ENCODE results near the gene STX18. TPM values are rescaled to one million over a fixed set of nuclear protein-coding genes. Genes with fewer than 3 reads are reported as not detected.
A peak's percentile ranks its signal among the peaks of the same experiment; 100 is the strongest.

STX18 gene
- total RNA-seq (10 to 100 TPM; 18.6 to 22.7 TPM), polyA plus RNA-seq (ENCODE audit: insufficient read length in 6 of 6) (10 to 100 TPM; 50.2 to 60.6 (median 54.3) TPM)
- long read RNA-seq, donor 1, transcript STX18-201 (11 exons, 2,138 nt): major isoform, 15 of 38 reads
- long read RNA-seq, donor 1, partial matches to known transcripts: 22 of 38 reads
- long read RNA-seq, donor 1, other reads (novel, unspliced or antisense): 0 of 38 reads
- long read RNA-seq, donor 2, transcript STX18-201 (11 exons, 2,138 nt): major isoform, 21 of 29 reads
- long read RNA-seq, donor 2, partial matches to known transcripts: 6 of 29 reads
- long read RNA-seq, donor 2, other reads (novel, unspliced or antisense): 0 of 29 reads
- long read RNA-seq, donor 3, transcript STX18-201 (11 exons, 2,138 nt): major isoform, 13 of 34 reads
- long read RNA-seq, donor 3, partial matches to known transcripts: 18 of 34 reads
- long read RNA-seq, donor 3, other reads (novel, unspliced or antisense): 0 of 34 reads
- long read RNA-seq, donor 4, transcript STX18-201 (11 exons, 2,138 nt): major isoform, 15 of 18 reads
- long read RNA-seq, donor 4, partial matches to known transcripts: 1 of 18 reads
- long read RNA-seq, donor 4, other reads (novel, unspliced or antisense): 2 of 18 reads
- long read RNA-seq, donor 5, transcript STX18-201 (11 exons, 2,138 nt): major isoform, 9 of 11 reads
- long read RNA-seq, donor 5, partial matches to known transcripts: 0 of 11 reads
- long read RNA-seq, donor 5, other reads (novel, unspliced or antisense): 0 of 11 reads
- long read RNA-seq, donor 6, transcript STX18-201 (11 exons, 2,138 nt): major isoform, 9 of 17 reads
- long read RNA-seq, donor 6, partial matches to known transcripts: 7 of 17 reads
- long read RNA-seq, donor 6, other reads (novel, unspliced or antisense): 0 of 17 reads
- long read RNA-seq, donor 7, transcript STX18-201 (11 exons, 2,138 nt): major isoform, 8 of 8 reads
- long read RNA-seq, donor 7, partial matches to known transcripts: 0 of 8 reads
- long read RNA-seq, donor 7, other reads (novel, unspliced or antisense): 0 of 8 reads
- long read RNA-seq, donor 8, transcript STX18-201 (11 exons, 2,138 nt): major isoform, 12 of 13 reads
- long read RNA-seq, donor 8, partial matches to known transcripts: 0 of 13 reads
- long read RNA-seq, donor 8, other reads (novel, unspliced or antisense): 0 of 13 reads
- long read RNA-seq, donor 9: 0 reads
- long read RNA-seq, donor 10, transcript STX18-201 (11 exons, 2,138 nt): major isoform, 13 of 16 reads
- long read RNA-seq, donor 10, partial matches to known transcripts: 3 of 16 reads
- long read RNA-seq, donor 10, other reads (novel, unspliced or antisense): 0 of 16 reads
- long read RNA-seq, donor 11, transcript STX18-201 (11 exons, 2,138 nt): major isoform, 8 of 21 reads
- long read RNA-seq, donor 11, partial matches to known transcripts: 11 of 21 reads
- long read RNA-seq, donor 11, other reads (novel, unspliced or antisense): 0 of 21 reads
- long read RNA-seq, donor 12, transcript STX18-201 (11 exons, 2,138 nt): major isoform, 15 of 22 reads
- long read RNA-seq, donor 12, partial matches to known transcripts: 6 of 22 reads
- long read RNA-seq, donor 12, other reads (novel, unspliced or antisense): 0 of 22 reads

- Histone ChIP-seq H3K27me3 (no peaks in the 10 kb centered on the region), H3K36me3 (no peaks in the 10 kb centered on the region), H3K9me3 (no peaks in the 10 kb centered on the region), H3K4me3 (peak within 1 kb of the TSS; percentile 84 to 96), H3K4me1 (peaks cover 17 to 28% of the 10 kb centered on the region in 2 donors), H3K27ac (peak within 1 kb of the TSS; percentile 80 to 87)
- peak; percentile 88 to 97 (median 90) for DNase-seq
- intact Hi-C loops (cut with DNase I): no loop called here
- no peak for TF ChIP-seq CTCF (IDR thresholded peaks at IDR 0.05)
- peak; percentile 99 for ATAC-seq
Measured at GRCh38 chr4:4541661-4542570, at the start of gene STX18. Gene STX18 (minus strand): TSS chr4:4542048. CDS start chr4:4541964, 84 bp downstream.

- ATAC-seq: no peak
- TF ChIP-seq CTCF (IDR thresholded peaks at IDR 0.05): no peak
- DNase-seq: no peak
- no peaks in the 10 kb centered on the region for H3K27me3 ChIP-seq
- peaks cover 0 to 6% of the 10 kb centered on the region in 2 donors for H3K36me3 ChIP-seq
- no peak overlapping the region for H3K27ac ChIP-seq
- H3K4me3 ChIP-seq: no peak overlapping the region
- H3K4me1 ChIP-seq: no peaks in the 10 kb centered on the region
- intact Hi-C loops (cut with DNase I): no loop called here
- peaks cover 0 to 19% of the 10 kb centered on the region in 2 donors for H3K9me3 ChIP-seq
Measured at GRCh38 chr4:4591071-4591470, 49.2 kb upstream of the STX18 start.

GRCh38 chr4:4590546-4590945, 48.7 kb upstream of the STX18 start:
- TF ChIP-seq CTCF (IDR thresholded peaks at IDR 0.05): no peak
- ATAC-seq (no peak), DNase-seq (no peak)
- H3K9me3 ChIP-seq: peaks cover 0 to 14% of the 10 kb centered on the region in 2 donors
- H3K36me3 ChIP-seq: peaks cover 0 to 5% of the 10 kb centered on the region in 2 donors
- no peaks in the 10 kb centered on the region for H3K4me1 ChIP-seq
- intact Hi-C loops (cut with DNase I): no loop called here
- no peaks in the 10 kb centered on the region for H3K27me3 ChIP-seq
- no peak overlapping the region for H3K4me3 ChIP-seq
- H3K27ac ChIP-seq: no peak overlapping the region

GRCh38 chr4:4585012-4585670, 43.3 kb upstream of the STX18 start:
- Histone ChIP-seq H3K27me3 (no peaks in the 10 kb centered on the region), H3K4me3 (no peak overlapping the region), H3K27ac (no peak overlapping the region), H3K36me3 (no peaks in the 10 kb centered on the region), H3K9me3 (no peaks in the 10 kb centered on the region), H3K4me1 (no peaks in the 10 kb centered on the region)
- TF ChIP-seq CTCF (IDR thresholded peaks at IDR 0.05): no peak
- ATAC-seq: no peak
- no peak for DNase-seq
- intact Hi-C loops (cut with DNase I): no loop called here
